ENCODE data around the gene PKD1L1.

DNA sequence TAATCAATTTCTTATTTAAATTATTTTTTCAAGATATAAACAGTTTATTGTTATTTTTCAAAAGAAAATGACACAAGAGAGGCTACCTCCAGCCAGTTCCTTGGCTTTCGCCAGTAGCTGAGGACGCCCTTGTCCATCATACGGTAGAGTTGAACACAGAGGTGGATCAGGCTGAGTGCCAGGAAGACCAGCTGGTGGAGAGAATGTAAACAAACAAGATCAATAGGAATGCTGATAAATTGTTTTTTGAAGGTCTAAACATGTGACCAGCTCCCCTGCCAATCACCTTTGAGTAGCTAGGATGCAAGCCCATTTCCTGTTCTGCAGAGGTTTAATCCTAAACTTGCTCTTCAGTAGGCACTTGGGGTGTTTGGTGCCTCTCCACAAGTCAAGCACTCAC is 138.9 kb downstream of the PKD1L1 start:
- TF ChIP-seq, protein P1, sequence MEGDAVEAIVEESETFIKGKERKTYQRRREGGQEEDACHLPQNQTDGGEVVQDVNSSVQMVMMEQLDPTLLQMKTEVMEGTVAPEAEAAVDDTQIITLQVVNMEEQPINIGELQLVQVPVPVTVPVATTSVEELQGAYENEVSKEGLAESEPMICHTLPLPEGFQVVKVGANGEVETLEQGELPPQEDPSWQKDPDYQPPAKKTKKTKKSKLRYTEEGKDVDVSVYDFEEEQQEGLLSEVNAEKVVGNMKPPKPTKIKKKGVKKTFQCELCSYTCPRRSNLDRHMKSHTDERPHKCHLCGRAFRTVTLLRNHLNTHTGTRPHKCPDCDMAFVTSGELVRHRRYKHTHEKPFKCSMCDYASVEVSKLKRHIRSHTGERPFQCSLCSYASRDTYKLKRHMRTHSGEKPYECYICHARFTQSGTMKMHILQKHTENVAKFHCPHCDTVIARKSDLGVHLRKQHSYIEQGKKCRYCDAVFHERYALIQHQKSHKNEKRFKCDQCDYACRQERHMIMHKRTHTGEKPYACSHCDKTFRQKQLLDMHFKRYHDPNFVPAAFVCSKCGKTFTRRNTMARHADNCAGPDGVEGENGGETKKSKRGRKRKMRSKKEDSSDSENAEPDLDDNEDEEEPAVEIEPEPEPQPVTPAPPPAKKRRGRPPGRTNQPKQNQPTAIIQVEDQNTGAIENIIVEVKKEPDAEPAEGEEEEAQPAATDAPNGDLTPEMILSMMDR (IDR thresholded peaks at IDR 0.05 in 4 of 5, conservative IDR thresholded peaks at IDR 0.05 in 1 of 5): no peak
- TF ChIP-seq POLR2A (IDR thresholded peaks at IDR 0.05): no peak
